Jurkat, Clone E6-1 (cell line): Measurements from ENCODE around the gene LILRB1.
"Not testable (repeated sequence)": the region's sequence is repeated elsewhere in the genome, so short reads cannot be mapped to it uniquely, and the experiment has no call there.

Experiments used
- DNase-seq: peaks from one replicate; pipeline ENCODE4 v3.0.0-alpha.2; 2011; ENCODE audit warnings: low read depth, low spot score
- H3K4me3 ChIP-seq: 2 replicates; pipeline ENCODE4 v1.5.1; 2011; ENCODE audit warnings: mild to moderate bottlenecking, low read length, control low read depth, moderate library complexity

Gene LILRB1

GRCh38 chr19:54622431-54622830, 7.9 kb upstream of the LILRB1 start:
- H3K4me3 ChIP-seq = no peak overlapping the region

GRCh38 chr19:54624234-54624633, 6.0 kb upstream of the LILRB1 start:
- not testable (repeated sequence) for DNase-seq, H3K4me3 ChIP-seq

More at GRCh38 chr19:54622431-54622830, 7.9 kb upstream of the LILRB1 start:
- no peak for DNase-seq

GRCh38 chr19:54624934-54625730, 5.2 kb upstream of the LILRB1 start:
- not testable (repeated sequence) for H3K4me3 ChIP-seq, DNase-seq

DNA sequence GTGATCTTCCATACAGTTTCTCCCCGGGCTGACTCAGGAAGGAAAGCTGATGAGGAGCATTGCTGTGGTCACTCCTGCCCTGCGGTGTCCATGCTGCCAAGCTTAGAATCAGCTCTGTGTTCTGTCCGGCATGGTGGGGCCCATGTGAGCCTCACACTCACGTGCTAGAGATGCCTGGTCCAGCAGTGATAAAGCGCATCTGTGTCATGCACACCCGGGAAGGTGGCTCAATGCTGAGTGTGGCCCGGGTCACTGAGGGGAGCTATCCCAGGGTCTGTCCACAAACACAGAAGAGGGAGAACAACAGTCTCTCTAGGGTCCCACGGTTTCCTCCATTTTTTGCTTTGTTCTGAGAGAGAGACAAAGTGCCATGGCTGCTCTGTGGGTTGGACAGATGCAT, 3.5 kb upstream of the LILRB1 start:
- no peak for DNase-seq

DNA sequence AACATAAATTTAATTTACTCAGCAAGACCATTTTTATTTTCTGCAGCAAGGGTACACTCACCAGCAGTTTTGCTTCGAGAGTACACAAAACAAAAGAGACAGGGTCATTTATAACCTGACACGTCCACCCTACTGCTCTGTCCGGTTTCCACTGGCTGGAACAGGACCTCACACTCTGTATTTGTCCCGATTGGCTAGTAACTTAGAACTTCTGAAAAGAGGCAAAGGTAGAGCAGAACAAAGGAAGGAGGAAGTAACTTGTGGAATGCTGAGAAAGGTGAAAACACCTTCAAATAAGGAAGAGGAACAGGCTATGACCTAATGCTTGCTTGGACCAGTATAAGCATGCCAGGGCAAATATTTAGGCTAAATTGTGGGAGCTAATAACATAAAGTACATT, 2.4 kb upstream of the LILRB1 start:
- DNase-seq = not testable (repeated sequence)

More for the DNA sequence above, 3.5 kb upstream of the LILRB1 start:
- H3K4me3 ChIP-seq = no peak overlapping the region

DNA sequence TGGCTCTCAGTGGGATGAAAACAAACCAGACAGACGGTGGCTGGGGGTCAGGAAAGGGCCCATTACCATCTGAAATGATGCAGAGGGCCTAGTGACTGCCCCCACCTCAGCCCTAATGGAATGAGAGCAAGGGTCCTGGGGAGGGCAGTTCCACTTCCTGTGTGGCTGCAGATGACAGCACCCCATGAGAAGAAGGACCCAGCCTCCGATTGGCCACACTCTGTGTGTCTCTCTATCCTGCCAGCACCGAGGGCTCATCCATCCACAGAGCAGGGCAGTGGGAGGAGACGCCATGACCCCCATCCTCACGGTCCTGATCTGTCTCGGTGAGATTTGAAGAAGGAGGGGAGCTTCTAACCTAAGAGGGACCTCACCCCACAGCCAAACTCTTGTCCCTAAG, 498 bp downstream of the LILRB1 start:
- DNase-seq = no peak
- H3K4me3 ChIP-seq = no peak overlapping the region

More for the DNA sequence above, 2.4 kb upstream of the LILRB1 start:
- not testable (repeated sequence) for H3K4me3 ChIP-seq

DNA sequence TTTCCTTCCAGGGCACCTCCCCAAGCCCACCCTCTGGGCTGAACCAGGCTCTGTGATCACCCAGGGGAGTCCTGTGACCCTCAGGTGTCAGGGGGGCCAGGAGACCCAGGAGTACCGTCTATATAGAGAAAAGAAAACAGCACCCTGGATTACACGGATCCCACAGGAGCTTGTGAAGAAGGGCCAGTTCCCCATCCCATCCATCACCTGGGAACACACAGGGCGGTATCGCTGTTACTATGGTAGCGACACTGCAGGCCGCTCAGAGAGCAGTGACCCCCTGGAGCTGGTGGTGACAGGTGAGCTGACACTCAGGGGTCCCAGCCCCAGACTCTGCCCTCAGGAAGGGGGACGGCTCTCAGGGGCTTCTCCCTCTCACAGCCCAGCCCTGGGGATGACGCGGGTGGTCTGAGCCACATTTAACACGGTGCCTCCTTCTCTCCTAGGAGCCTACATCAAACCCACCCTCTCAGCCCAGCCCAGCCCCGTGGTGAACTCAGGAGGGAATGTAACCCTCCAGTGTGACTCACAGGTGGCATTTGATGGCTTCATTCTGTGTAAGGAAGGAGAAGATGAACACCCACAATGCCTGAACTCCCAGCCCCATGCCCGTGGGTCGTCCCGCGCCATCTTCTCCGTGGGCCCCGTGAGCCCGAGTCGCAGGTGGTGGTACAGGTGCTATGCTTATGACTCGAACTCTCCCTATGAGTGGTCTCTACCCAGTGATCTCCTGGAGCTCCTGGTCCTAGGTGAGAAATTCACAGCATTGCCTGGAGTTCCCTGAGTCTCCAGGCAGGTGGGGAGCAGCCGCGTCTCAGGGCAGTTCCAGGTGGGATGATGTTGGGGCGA, 1.4 kb downstream of the LILRB1 start:
- not testable (repeated sequence) for DNase-seq, H3K4me3 ChIP-seq

DNA sequence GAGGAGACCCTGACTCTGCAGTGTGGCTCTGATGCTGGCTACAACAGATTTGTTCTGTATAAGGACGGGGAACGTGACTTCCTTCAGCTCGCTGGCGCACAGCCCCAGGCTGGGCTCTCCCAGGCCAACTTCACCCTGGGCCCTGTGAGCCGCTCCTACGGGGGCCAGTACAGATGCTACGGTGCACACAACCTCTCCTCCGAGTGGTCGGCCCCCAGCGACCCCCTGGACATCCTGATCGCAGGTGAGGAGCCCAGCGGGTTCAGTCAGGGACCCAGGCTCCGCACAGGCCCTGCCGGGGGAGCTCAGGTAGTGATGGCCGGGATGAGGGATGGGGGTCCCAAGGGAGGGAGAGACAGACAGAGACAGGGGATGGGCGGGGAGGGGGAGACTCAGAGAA, 2.2 kb downstream of the LILRB1 start:
- not testable (repeated sequence) for H3K4me3 ChIP-seq, DNase-seq

GRCh38 chr19:54633401-54633800, 3.1 kb downstream of the LILRB1 start:
- no peak overlapping the region for H3K4me3 ChIP-seq
- no peak for DNase-seq

- not testable (repeated sequence) for H3K4me3 ChIP-seq, DNase-seq
Observed at GRCh38 chr19:54636081-54636480, 5.8 kb downstream of the LILRB1 start.

- H3K4me3 ChIP-seq = no peak overlapping the region
- no peak for DNase-seq
Observed at GRCh38 chr19:54638683-54639082, 8.4 kb downstream of the LILRB1 start.

DNA sequence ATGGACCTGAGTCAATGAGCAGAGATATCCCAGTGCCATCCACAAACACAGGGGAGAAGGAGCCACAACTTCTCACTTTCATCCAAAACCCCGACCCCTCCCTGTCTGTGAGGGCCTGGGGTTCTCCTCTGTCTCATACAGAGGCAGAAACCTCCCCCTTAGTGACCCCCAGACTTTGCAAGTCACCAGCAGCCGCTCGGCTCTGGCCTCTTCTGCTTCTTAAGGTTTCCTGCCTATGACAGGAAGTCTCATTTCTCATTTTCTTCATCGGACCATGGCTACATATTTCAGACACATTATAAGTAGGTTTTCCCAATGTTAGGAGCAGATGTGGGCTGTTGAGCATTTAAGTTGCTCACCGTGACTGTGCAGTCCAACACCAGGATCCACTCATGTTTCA, 12.7 kb downstream of the LILRB1 start:
- not testable (repeated sequence) for DNase-seq, H3K4me3 ChIP-seq

DNA sequence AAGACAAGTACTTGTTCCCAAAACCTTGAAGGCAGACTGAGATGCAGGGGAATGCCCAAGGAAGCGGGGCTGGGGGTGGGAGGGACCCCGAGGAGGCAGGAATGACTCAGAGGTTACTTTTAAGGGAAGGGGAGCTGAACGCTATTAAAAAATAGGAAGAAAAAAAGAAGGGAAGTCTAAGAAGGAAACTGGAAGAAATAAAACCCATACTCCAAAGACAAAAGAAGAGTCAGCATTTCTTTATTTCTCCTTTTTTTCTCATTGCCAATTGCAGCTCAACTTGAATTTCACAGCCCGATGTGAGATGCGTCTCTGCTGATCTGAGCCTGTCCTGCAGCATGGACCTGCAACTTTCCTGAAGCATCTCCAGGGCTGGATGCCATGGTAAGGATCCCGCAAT, 13.3 kb downstream of the LILRB1 start:
- H3K4me3 ChIP-seq, DNase-seq: not testable (repeated sequence)

DNA sequence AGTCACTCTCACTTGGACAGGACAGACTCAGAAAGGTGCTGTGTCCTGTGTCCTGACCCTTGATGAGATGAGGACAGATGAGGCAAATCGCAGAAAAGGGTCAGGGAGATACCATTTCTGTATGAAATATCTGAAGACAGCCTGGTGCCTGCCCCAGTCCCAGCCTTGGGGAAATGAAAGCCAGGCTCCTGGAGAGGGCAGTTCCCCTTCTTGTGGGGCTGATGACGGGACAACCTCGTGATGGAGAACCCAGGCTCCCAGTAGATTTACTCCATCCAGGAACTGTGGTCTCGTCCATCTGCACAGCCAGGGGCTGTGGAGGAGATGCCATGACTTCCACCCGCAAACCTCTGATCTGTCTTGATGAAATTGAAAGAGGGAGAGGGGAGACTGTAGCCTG, 13.8 kb downstream of the LILRB1 start:
- no peak for DNase-seq
- no peak overlapping the region for H3K4me3 ChIP-seq

GRCh38 chr19:54646331-54646841, 16.1 kb downstream of the LILRB1 start:
- no peak overlapping the region for H3K4me3 ChIP-seq
- no peak for DNase-seq

GRCh38 chr19:54648129-54648528, 17.8 kb downstream of the LILRB1 start:
- no peak overlapping the region for H3K4me3 ChIP-seq
- no peak for DNase-seq

GRCh38 chr19:54650108-54650655, 19.9 kb downstream of the LILRB1 start:
- H3K4me3 ChIP-seq = no peak overlapping the region
- DNase-seq = no peak

- no peak overlapping the region for H3K4me3 ChIP-seq
- DNase-seq = peak; percentile 35
Observed at GRCh38 chr19:54653181-54653809, 23.0 kb downstream of the LILRB1 start.
